ENCODE data around the gene TAF15.

Gene TAF15

GRCh38 chr17:35795007-35795870 lies 14.0 kb upstream of the TAF15 start, which contains the start of gene MMP28:
Gene MMP28, minus strand, starts transcription at chr17:35795641. Its CDS starts 264 bp downstream, at chr17:35795377.
- Histone ChIP-seq H3K4me1 (ENCODE audit: control insufficient read depth, low read length) (no peaks in the 10 kb centered on the region), H3K9me3 (ENCODE audit: control insufficient read depth, insufficient read depth, low read length) (no peaks in the 10 kb centered on the region), H3K9me2 (replicated peaks; ENCODE audit: control insufficient read depth, low read length) (no peaks in the 10 kb centered on the region), H3K36me3 (ENCODE audit: control insufficient read depth, low read length) (no peaks in the 10 kb centered on the region), H3K79me2 (ENCODE audit: control insufficient read depth, low read length) (no peaks in the 10 kb centered on the region), H3K4me2 (ENCODE audit: low read length) (peak within 1 kb of the TSS; percentile 31), H3K27me3 (ENCODE audit: control insufficient read depth, low read length) (peaks cover 74% of the 10 kb centered on the region), H4K20me1 (ENCODE audit: control insufficient read depth, insufficient read depth, low read depth, low read length) (no peaks in the 10 kb centered on the region), H3K27ac (ENCODE audit: low read depth, low read length) (no peak within 1 kb of the TSS), H3K4me3 (ENCODE audit: low read length) (0 out of 2 replicates have a peak within 1 kb of the TSS, but pooled peaks have one; percentile 7), H3F3A (ENCODE audit: control insufficient read depth, insufficient read depth) (no peaks in the 10 kb centered on the region)
- TF ChIP-seq EZH2phosphoT487 (IDR thresholded peaks at IDR 0.05; ENCODE audit: borderline replicate concordance, low read length) (peak; percentile 97; the same call in 1 of the 2 replicates), CTCF (IDR thresholded peaks at IDR 0.05; ENCODE audit: low read depth, low read length, poor library complexity, severe bottlenecking) (no peak)

GRCh38 chr17:35795871-35796265 lies 13.4 kb upstream of the TAF15 start:
- peaks cover 71% of the 10 kb centered on the region for H3K27me3 ChIP-seq (ENCODE audit: control insufficient read depth, low read length)
- H3K9me3 ChIP-seq (ENCODE audit: control insufficient read depth, insufficient read depth, low read length): no peaks in the 10 kb centered on the region
- H3K4me3 ChIP-seq (ENCODE audit: low read length): no peak overlapping the region
- no peaks in the 10 kb centered on the region for H4K20me1 ChIP-seq (ENCODE audit: control insufficient read depth, insufficient read depth, low read depth, low read length)
- H3K27ac ChIP-seq (ENCODE audit: low read depth, low read length): no peak overlapping the region
- H3K36me3 ChIP-seq (ENCODE audit: control insufficient read depth, low read length): no peaks in the 10 kb centered on the region
- no peaks in the 10 kb centered on the region for H3K4me1 ChIP-seq (ENCODE audit: control insufficient read depth, low read length)
- no peak for TF ChIP-seq EZH2phosphoT487 (IDR thresholded peaks at IDR 0.05; ENCODE audit: borderline replicate concordance, low read length)
- TF ChIP-seq CTCF (IDR thresholded peaks at IDR 0.05; ENCODE audit: low read depth, low read length, poor library complexity, severe bottlenecking): no peak
- H3K9me2 ChIP-seq (replicated peaks; ENCODE audit: control insufficient read depth, low read length): no peaks in the 10 kb centered on the region
- no peaks in the 10 kb centered on the region for H3F3A ChIP-seq (ENCODE audit: control insufficient read depth, insufficient read depth)
- no peaks in the 10 kb centered on the region for H3K79me2 ChIP-seq (ENCODE audit: control insufficient read depth, low read length)
- H3K4me2 ChIP-seq (ENCODE audit: low read length): peak overlapping the region; percentile 31; the same call in 1 of the 2 replicates

GRCh38 chr17:35796942-35797341 lies 12.3 kb upstream of the TAF15 start:
- no peak overlapping the region for H3K27ac ChIP-seq (ENCODE audit: low read depth, low read length)
- H3K27me3 ChIP-seq (ENCODE audit: control insufficient read depth, low read length): peaks cover 67% of the 10 kb centered on the region
- no peaks in the 10 kb centered on the region for H4K20me1 ChIP-seq (ENCODE audit: control insufficient read depth, insufficient read depth, low read depth, low read length)
- no peaks in the 10 kb centered on the region for H3K36me3 ChIP-seq (ENCODE audit: control insufficient read depth, low read length)
- no peaks in the 10 kb centered on the region for H3K9me2 ChIP-seq (replicated peaks; ENCODE audit: control insufficient read depth, low read length)
- H3K4me3 ChIP-seq (ENCODE audit: low read length): no peak overlapping the region
- no peaks in the 10 kb centered on the region for H3F3A ChIP-seq (ENCODE audit: control insufficient read depth, insufficient read depth)
- peaks cover 9% of the 10 kb centered on the region for H3K4me1 ChIP-seq (ENCODE audit: control insufficient read depth, low read length)
- no peak overlapping the region for H3K4me2 ChIP-seq (ENCODE audit: low read length)
- no peaks in the 10 kb centered on the region for H3K9me3 ChIP-seq (ENCODE audit: control insufficient read depth, insufficient read depth, low read length)
- TF ChIP-seq EZH2phosphoT487 (IDR thresholded peaks at IDR 0.05; ENCODE audit: borderline replicate concordance, low read length) (no peak), CTCF (IDR thresholded peaks at IDR 0.05; ENCODE audit: low read depth, low read length, poor library complexity, severe bottlenecking) (no peak)
- H3K79me2 ChIP-seq (ENCODE audit: control insufficient read depth, low read length): no peaks in the 10 kb centered on the region
